Keratinocyte (primary cell): ENCODE data around the gene CLPTM1L. TPM values are rescaled to one million over a fixed set of nuclear protein-coding genes. Genes with fewer than 3 reads are reported as not detected.
"Not testable (repeated sequence)": the region's sequence is repeated elsewhere in the genome, so short reads cannot be mapped to it uniquely, and the experiment has no call there.

Source experiments
- DNase-seq: peaks from one replicate; pipeline ENCODE4 v3.0.0-alpha.2; 2011; ENCODE audit warnings: low read depth, missing footprints, low spot score
- FAIRE-seq: peaks from 2 replicates; lab custom pipeline; 2011; peaks lifted over from hg19 to GRCh38; lab: Jason Lieb, UNC
- H2AFZ ChIP-seq: 2 replicates; pipeline ENCODE4 v1.6.0; 2012; ENCODE audit warnings: low read length, control low read depth, inconsistent platforms; ENCODE audit not compliant: control insufficient read depth
- H3K27ac ChIP-seq: 2 replicates; pipeline ENCODE4 v1.5.1; 2011; ENCODE audit warnings: low read length; ENCODE audit not compliant: control insufficient read depth, insufficient read depth
- H3K27me3 ChIP-seq: 3 replicates; pipeline ENCODE4 v1.6.0; 2011; ENCODE audit warnings: low read length; ENCODE audit not compliant: control insufficient read depth, insufficient read depth; ENCODE audit errors: extremely low read depth
- H3K36me3 ChIP-seq, 2 experiments: 2 replicates in 1 of 2; 3 replicates in 1 of 2; pipeline ENCODE4 v1.5.1; 2011; ENCODE audit warnings: low read length in 2 of 2, mild to moderate bottlenecking in 1 of 2; ENCODE audit not compliant: control insufficient read depth in 2 of 2, insufficient read depth in 2 of 2; ENCODE audit errors: extremely low read depth in 1 of 2
- H3K4me1 ChIP-seq: 3 replicates; pipeline ENCODE4 v1.5.1; 2011; ENCODE audit warnings: low read length; ENCODE audit not compliant: control insufficient read depth, insufficient read depth; ENCODE audit errors: extremely low read depth
- H3K4me2 ChIP-seq: 3 replicates; pipeline ENCODE4 v1.6.0; 2011; ENCODE audit warnings: low read depth, low read length; ENCODE audit not compliant: control insufficient read depth, insufficient read depth; ENCODE audit errors: extremely low read depth
- H3K4me3 ChIP-seq, 3 experiments: fragments of 200-600 bp in 1 of 3; sonication (generic) in 1 of 3; 2 replicates in 2 of 3; 3 replicates in 1 of 3; pipeline ENCODE4 v1.5.1; 2011 to 2016; ENCODE audit warnings: low read length in 3 of 3, mild to moderate bottlenecking in 3 of 3, control low read depth in 2 of 3, inconsistent platforms in 1 of 3, low read depth in 1 of 3, mixed read lengths in 1 of 3, mixed run types in 1 of 3, moderate library complexity in 1 of 3; ENCODE audit not compliant: control insufficient read depth in 2 of 3, insufficient read depth in 2 of 3; ENCODE audit errors: extremely low read depth in 1 of 3
- H3K79me2 ChIP-seq: 2 replicates; pipeline ENCODE4 v1.6.0; 2012; ENCODE audit warnings: low read length; ENCODE audit not compliant: control insufficient read depth, insufficient read depth
- H3K9ac ChIP-seq: 3 replicates; pipeline ENCODE4 v1.6.0; 2011; ENCODE audit warnings: low read length; ENCODE audit not compliant: control insufficient read depth, insufficient read depth; ENCODE audit errors: extremely low read depth
- H3K9me1 ChIP-seq: 3 replicates; pipeline ENCODE4 v1.6.0; 2011; ENCODE audit warnings: low read length; ENCODE audit not compliant: control insufficient read depth, insufficient read depth; ENCODE audit errors: extremely low read depth
- H3K9me3 ChIP-seq: 2 replicates; pipeline ENCODE4 v1.5.1; 2012; ENCODE audit warnings: low read depth, low read length; ENCODE audit not compliant: control insufficient read depth
- H4K20me1 ChIP-seq: 3 replicates; pipeline ENCODE4 v1.6.0; 2011; ENCODE audit warnings: low read length; ENCODE audit not compliant: control insufficient read depth, insufficient read depth; ENCODE audit errors: extremely low read depth
- EZH2 ChIP-seq: IDR thresholded peaks from one replicate; pipeline ENCODE4 v1.6.1; 2012; ENCODE audit warnings: inconsistent platforms, mild to moderate bottlenecking, low read length, moderate library complexity
- dilution Hi-C: fragments of 300-500 bp; cut with MboI; formaldehyde crosslinking; loops from one replicate; pipeline ENCODE4 v1.7.0; 2020; ENCODE audit warnings: low sequenced_read_pairs; ENCODE audit not compliant: extremely low pct_ligation_motif_present
- polyA plus RNA-seq, 5 experiments: library from polyadenylated mRNA; depleted of rRNA in 3 of 5; stranded (reverse) in 3 of 5; stranded (forward) in 1 of 5; unstranded in 1 of 5; fragments of >200 nt; gene quantifications; 1 replicate in 1 of 5; 2 replicates in 3 of 5; 3 replicates in 1 of 5; pipeline versions ENCODE4 v1.2.1 to v1.2.3, GENCODE V29; 2011 to 2012; ENCODE audit warnings: missing spikeins in 2 of 5, low read depth in 1 of 5, low replicate concordance in 1 of 5
- TF ChIP-seq, protein P1 (sequence below), 3 experiments: IDR thresholded peaks in 1 of 3; conservative IDR thresholded peaks in 1 of 3; optimal IDR thresholded peaks in 1 of 3; 2 replicates in 2 of 3; 3 replicates in 1 of 3; pipeline versions ENCODE3 to v1.5.1; 2011; ENCODE audit warnings: low read length in 3 of 3, mild to moderate bottlenecking in 3 of 3, moderate library complexity in 2 of 3, control low read depth in 1 of 3, inconsistent platforms in 1 of 3; ENCODE audit not compliant: insufficient read depth in 2 of 3; ENCODE audit errors: extremely low read depth in 1 of 3

CLPTM1L gene
- polyA plus RNA-seq, 1 donor (not counting 4 experiments of a cell fraction or from before 2014, with no cell fraction given) = 142 TPM

DNA sequence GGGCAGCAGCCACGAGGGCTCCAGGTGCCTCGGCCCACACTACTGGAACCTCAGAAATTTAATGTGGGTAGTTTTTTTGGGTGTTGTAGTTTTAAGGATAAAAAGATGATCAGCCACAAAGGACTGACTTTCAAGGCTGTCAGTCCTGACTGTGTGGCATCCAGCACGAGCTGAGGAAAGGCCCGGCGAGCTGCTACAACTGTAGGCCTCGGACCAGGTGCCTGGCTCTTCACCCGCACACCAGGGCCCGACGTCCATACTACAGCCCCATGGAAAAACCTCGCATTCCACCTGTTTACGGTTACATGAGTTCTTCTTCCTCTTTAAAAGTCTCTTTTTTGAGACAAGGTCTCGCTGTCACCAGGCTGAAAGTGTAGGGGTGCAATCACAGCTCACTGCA is 2.6 kb downstream of the CLPTM1L start:
- FAIRE-seq = no peak
- H3K9me3 ChIP-seq = no peaks in the 10 kb centered on the region
- H3K36me3 ChIP-seq = peaks cover 29 to 43% of the 10 kb centered on the region in 2 experiments
- no peak overlapping the region for H3K27ac ChIP-seq
- H3K9ac ChIP-seq = no peak overlapping the region
- DNase-seq = no peak
- no peak overlapping the region for H3K4me2 ChIP-seq
- H3K27me3 ChIP-seq = no peaks in the 10 kb centered on the region
- H3K79me2 ChIP-seq = peaks cover 52% of the 10 kb centered on the region
- H4K20me1 ChIP-seq = no peaks in the 10 kb centered on the region
- H3K4me3 ChIP-seq = no peak overlapping the region
- H3K4me1 ChIP-seq = peaks cover 16% of the 10 kb centered on the region
- dilution Hi-C loops = no loop called here
- TF ChIP-seq, protein P1, sequence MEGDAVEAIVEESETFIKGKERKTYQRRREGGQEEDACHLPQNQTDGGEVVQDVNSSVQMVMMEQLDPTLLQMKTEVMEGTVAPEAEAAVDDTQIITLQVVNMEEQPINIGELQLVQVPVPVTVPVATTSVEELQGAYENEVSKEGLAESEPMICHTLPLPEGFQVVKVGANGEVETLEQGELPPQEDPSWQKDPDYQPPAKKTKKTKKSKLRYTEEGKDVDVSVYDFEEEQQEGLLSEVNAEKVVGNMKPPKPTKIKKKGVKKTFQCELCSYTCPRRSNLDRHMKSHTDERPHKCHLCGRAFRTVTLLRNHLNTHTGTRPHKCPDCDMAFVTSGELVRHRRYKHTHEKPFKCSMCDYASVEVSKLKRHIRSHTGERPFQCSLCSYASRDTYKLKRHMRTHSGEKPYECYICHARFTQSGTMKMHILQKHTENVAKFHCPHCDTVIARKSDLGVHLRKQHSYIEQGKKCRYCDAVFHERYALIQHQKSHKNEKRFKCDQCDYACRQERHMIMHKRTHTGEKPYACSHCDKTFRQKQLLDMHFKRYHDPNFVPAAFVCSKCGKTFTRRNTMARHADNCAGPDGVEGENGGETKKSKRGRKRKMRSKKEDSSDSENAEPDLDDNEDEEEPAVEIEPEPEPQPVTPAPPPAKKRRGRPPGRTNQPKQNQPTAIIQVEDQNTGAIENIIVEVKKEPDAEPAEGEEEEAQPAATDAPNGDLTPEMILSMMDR (optimal IDR thresholded peaks at IDR 0.05 in 1 of 3, IDR thresholded peaks at IDR 0.05 in 1 of 3, conservative IDR thresholded peaks at IDR 0.05 in 1 of 3; ENCODE audit: extremely low read depth in 1 of 3, insufficient read depth in 2 of 3, low read length in 3 of 3) = no peak
- no peak for TF ChIP-seq EZH2
- H2AFZ ChIP-seq = no peak overlapping the region
- H3K9me1 ChIP-seq = no peaks in the 10 kb centered on the region

DNA sequence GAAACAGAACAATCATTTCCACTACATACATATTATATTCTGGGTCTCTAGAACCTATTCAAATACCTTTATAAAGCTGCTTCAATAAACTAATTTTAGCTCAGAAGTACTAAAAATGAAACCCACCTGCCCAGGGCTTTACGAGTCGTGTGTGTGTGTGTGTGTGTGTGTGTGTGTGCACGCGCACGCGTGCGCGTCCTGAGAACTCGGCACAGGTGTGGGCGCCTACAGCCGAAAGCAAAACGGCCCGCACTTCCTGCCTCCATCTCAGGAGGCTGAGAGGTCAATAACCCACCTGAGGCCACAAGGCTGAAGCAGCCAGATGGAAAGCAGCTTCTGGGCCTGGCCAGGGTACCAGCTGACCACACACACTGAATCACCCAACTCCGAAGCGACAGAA is 3.0 kb downstream of the CLPTM1L start:
- no peaks in the 10 kb centered on the region for H3K9me3 ChIP-seq
- peaks cover 52% of the 10 kb centered on the region for H3K79me2 ChIP-seq
- dilution Hi-C loops = no loop called here
- no peak overlapping the region for H3K9ac ChIP-seq
- no peak overlapping the region for H3K4me3 ChIP-seq
- H3K9me1 ChIP-seq = no peaks in the 10 kb centered on the region
- H3K4me2 ChIP-seq = no peak overlapping the region
- no peak for FAIRE-seq
- DNase-seq = no peak
- H3K4me1 ChIP-seq = peaks cover 16% of the 10 kb centered on the region
- H3K36me3 ChIP-seq = peaks cover 29 to 46% of the 10 kb centered on the region in 2 experiments
- H4K20me1 ChIP-seq = no peaks in the 10 kb centered on the region
- TF ChIP-seq EZH2 = no peak
- TF ChIP-seq, protein P1 (optimal IDR thresholded peaks at IDR 0.05 in 1 of 3, IDR thresholded peaks at IDR 0.05 in 1 of 3, conservative IDR thresholded peaks at IDR 0.05 in 1 of 3; ENCODE audit: extremely low read depth in 1 of 3, insufficient read depth in 2 of 3, low read length in 3 of 3) = no peak
- no peaks in the 10 kb centered on the region for H3K27me3 ChIP-seq
- H2AFZ ChIP-seq = no peak overlapping the region
- no peak overlapping the region for H3K27ac ChIP-seq

DNA sequence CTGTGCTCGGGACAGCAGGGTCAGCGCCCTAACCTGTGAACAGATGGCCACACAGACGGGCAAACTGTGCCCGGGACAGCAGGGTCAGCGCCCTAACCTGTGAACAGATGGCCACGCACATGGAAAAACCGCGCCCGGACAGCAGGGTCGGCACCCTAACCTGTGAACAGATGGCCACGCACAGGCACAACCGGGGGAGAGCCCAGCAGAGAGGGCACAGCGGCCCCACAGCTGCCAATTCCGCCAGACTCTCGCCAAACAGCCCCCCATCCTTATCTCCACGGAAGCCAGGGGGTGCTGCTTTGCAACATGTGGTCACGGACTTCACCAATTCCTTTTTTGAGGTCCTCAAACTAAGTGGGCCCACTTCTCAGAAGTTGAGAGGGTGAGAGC is 5.1 kb downstream of the CLPTM1L start:
- peaks cover 40 to 61% of the 10 kb centered on the region in 2 experiments for H3K36me3 ChIP-seq
- not testable (repeated sequence) for FAIRE-seq

DNA sequence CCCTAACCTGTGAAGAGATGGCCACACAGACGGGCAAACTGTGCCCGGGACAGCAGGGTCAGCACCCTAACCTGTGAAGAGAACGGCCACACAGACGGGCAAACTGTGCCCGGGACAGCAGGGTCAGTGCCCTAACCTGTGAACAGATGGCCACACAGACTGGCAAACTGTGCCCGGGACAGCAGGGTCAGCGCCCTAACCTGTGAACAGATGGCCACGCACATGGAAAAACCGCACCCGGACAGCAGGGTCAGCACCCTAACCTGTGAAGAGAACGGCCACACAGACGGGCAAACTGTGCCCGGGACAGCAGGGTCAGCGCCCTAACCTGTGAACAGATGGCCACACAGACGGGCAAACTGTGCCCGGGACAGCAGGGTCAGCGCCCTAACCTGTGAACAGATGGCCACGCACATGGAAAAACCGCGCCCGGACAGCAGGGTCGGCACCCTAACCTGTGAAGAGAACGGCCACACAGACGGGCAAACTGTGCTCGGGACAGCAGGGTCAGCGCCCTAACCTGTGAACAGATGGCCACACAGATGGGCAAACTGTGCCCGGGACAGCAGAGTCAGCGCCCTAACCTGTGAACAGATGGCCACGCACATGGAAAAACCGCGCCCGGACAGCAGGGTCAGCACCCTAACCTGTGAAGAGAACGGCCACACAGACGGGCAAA is 5.6 kb downstream of the CLPTM1L start:
- peaks cover 52% of the 10 kb centered on the region for H3K79me2 ChIP-seq
- FAIRE-seq = not testable (repeated sequence)

More for the DNA sequence above, 5.1 kb downstream of the CLPTM1L start:
- DNase-seq, H3K4me2 ChIP-seq, H3K9me1 ChIP-seq, H2AFZ ChIP-seq, H4K20me1 ChIP-seq, H3K4me1 ChIP-seq, H3K27ac ChIP-seq, H3K9ac ChIP-seq, H3K4me3 ChIP-seq, H3K27me3 ChIP-seq, dilution Hi-C loops, H3K9me3 ChIP-seq: not testable (repeated sequence)
- peaks cover 55% of the 10 kb centered on the region for H3K79me2 ChIP-seq

More for the DNA sequence above, 5.6 kb downstream of the CLPTM1L start:
- peaks cover 40 to 66% of the 10 kb centered on the region in 2 experiments for H3K36me3 ChIP-seq
- H3K9me1 ChIP-seq, H4K20me1 ChIP-seq, H3K27ac ChIP-seq, H3K9ac ChIP-seq, DNase-seq, H2AFZ ChIP-seq, H3K4me2 ChIP-seq, H3K9me3 ChIP-seq, H3K27me3 ChIP-seq, H3K4me3 ChIP-seq, dilution Hi-C loops, H3K4me1 ChIP-seq: not testable (repeated sequence)
